ENCODE data around the gene SART1. TPM values are rescaled to one million over a fixed set of nuclear protein-coding genes. Genes with fewer than 3 reads are reported as not detected.

SART1 gene
- total RNA-seq, 4 donors from 2014 or later = 21.1 to 56.6 (median 26.1) TPM

DNA sequence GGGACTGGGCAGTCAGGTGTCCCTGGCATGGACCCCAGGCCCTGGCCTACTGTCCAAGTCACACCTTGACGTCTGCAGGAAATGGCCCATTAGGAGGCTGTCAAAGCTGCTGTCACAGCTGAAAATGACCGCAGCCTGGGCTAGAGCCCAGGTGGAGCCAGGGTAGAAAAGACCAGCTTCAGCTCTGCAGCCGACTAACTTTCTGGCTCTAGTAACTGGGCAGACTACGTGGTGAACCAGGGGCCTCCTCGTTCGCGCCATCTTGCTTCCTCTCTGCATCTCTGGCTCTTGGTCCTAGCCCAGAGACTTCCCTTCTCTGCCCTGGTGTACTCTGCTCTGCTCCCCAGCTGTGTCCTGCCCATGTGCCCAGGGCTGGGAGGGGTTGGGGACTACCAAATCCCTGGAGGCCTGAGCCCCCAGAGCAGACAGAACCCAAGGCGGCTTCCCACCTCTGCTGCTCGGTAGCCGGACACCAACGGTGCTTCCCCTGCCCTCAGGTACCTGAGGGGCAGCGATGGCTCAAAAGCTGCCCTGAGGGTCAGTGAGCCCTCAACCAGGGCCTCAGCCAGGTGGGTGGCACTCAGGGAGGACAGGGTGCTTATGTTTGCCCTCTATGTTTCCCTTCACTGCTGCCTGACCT, 19.7 kb downstream of the SART1 start:
- Histone ChIP-seq H3K27me3 (no peaks in the 10 kb centered on the region), H3K4me3 (no peak overlapping the region), H3K27ac (no peak overlapping the region), H3K4me1 (no peaks in the 10 kb centered on the region), H3K9me3 (no peaks in the 10 kb centered on the region), H3K36me3 (peaks cover 33% of the 10 kb centered on the region)
- WGBS = 77% methylated on average over 7 of the region's 12 CpGs
- TF ChIP-seq CTCF (IDR thresholded peaks at IDR 0.05) (no peak), POLR2A (IDR thresholded peaks at IDR 0.05) (no peak), EP300 (IDR thresholded peaks at IDR 0.05) (no peak), POLR2AphosphoS5 (IDR thresholded peaks at IDR 0.05) (no peak)
- DNase-seq (ENCODE audit: low spot score in 2 of 2) = no peak

GRCh38 chr11:65981972-65982823, 20.7 kb downstream of the SART1 start:
- Histone ChIP-seq H3K36me3 (peaks cover 24% of the 10 kb centered on the region), H3K9me3 (no peaks in the 10 kb centered on the region), H3K4me1 (no peaks in the 10 kb centered on the region), H3K4me3 (no peak overlapping the region), H3K27ac (no peak overlapping the region), H3K27me3 (no peaks in the 10 kb centered on the region)
- DNase-seq (ENCODE audit: low spot score in 2 of 2) = no peak
- TF ChIP-seq POLR2A (IDR thresholded peaks at IDR 0.05) (no peak), POLR2AphosphoS5 (IDR thresholded peaks at IDR 0.05) (no peak), EP300 (IDR thresholded peaks at IDR 0.05) (no peak), CTCF (IDR thresholded peaks at IDR 0.05) (no peak)
- 60% methylated on average over 15 of the region's 16 CpGs for WGBS

GRCh38 chr11:65982824-65983588, 21.5 kb downstream of the SART1 start:
- 85% methylated on average over 20 of the region's 22 CpGs for WGBS
- no peak for TF ChIP-seq CTCF (IDR thresholded peaks at IDR 0.05)
- no peak for TF ChIP-seq POLR2AphosphoS5 (IDR thresholded peaks at IDR 0.05)
- TF ChIP-seq POLR2A (IDR thresholded peaks at IDR 0.05) = no peak
- TF ChIP-seq EP300 (IDR thresholded peaks at IDR 0.05) = no peak
- Histone ChIP-seq H3K36me3 (peaks cover 15% of the 10 kb centered on the region), H3K4me1 (no peaks in the 10 kb centered on the region), H3K27me3 (no peaks in the 10 kb centered on the region), H3K4me3 (no peak overlapping the region), H3K9me3 (no peaks in the 10 kb centered on the region), H3K27ac (no peak overlapping the region)
- DNase-seq (ENCODE audit: low spot score in 2 of 2) = no peak

DNA sequence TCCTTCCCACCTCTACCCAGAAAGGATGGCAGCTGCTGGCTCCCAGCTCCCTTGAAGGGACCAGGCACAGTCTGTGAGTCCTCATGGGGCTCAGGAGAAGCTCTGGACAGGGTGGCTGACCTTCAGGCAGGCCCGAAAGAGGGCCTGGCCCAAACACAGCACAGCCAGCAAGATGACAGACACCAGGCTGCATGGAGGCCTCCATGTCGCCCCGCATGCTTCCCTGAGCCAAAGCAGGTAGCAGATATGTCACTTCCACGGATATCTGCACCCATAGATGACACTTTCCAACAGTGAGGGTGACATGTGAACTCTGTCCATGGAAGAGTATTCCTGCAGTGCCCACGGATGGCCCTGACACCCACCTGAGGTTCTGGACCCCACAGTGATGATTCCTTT, 22.1 kb downstream of the SART1 start:
- Histone ChIP-seq H3K9me3 (no peaks in the 10 kb centered on the region), H3K27me3 (no peaks in the 10 kb centered on the region), H3K36me3 (peaks cover 10% of the 10 kb centered on the region), H3K4me3 (no peak overlapping the region), H3K4me1 (no peaks in the 10 kb centered on the region), H3K27ac (no peak overlapping the region)
- WGBS = 80% methylated on average over 2 of the region's 5 CpGs
- no peak for DNase-seq (ENCODE audit: low spot score in 2 of 2)
- TF ChIP-seq EP300 (IDR thresholded peaks at IDR 0.05) (no peak), CTCF (IDR thresholded peaks at IDR 0.05) (no peak), POLR2AphosphoS5 (IDR thresholded peaks at IDR 0.05) (no peak), POLR2A (IDR thresholded peaks at IDR 0.05) (no peak)

GRCh38 chr11:65987336-65987735, 25.8 kb downstream of the SART1 start:
- WGBS = 79% methylated on average over 9 of the region's 9 CpGs
- H3K4me3 ChIP-seq = no peak overlapping the region
- no peak for DNase-seq (ENCODE audit: low spot score in 2 of 2)
- no peak for TF ChIP-seq EP300 (IDR thresholded peaks at IDR 0.05)
- TF ChIP-seq CTCF (IDR thresholded peaks at IDR 0.05) = no peak
- no peak for TF ChIP-seq POLR2A (IDR thresholded peaks at IDR 0.05)
- TF ChIP-seq POLR2AphosphoS5 (IDR thresholded peaks at IDR 0.05) = no peak
- no peak overlapping the region for H3K27ac ChIP-seq
- no peaks in the 10 kb centered on the region for H3K4me1 ChIP-seq
- no peaks in the 10 kb centered on the region for H3K9me3 ChIP-seq
- H3K27me3 ChIP-seq = no peaks in the 10 kb centered on the region
- H3K36me3 ChIP-seq = peaks cover 10% of the 10 kb centered on the region

Measured in suprapubic skin (tissue), 4 donors.